Measurements from ENCODE around the gene NKAIN4. TPM values are rescaled to one million over a fixed set of nuclear protein-coding genes. Genes with fewer than 3 reads are reported as not detected.

The NKAIN4 gene
- total RNA-seq, 4 donors from 2014 or later: not detected

GRCh38 chr20:63257629-63258028, 3.4 kb upstream of the NKAIN4 start:
- intact Hi-C loops (cut with DNase I; ENCODE audit: low total_unique reads) (no loop called here), in situ Hi-C loops (cut with MboI; ENCODE audit: low sequenced_read_pairs in 4 of 4) (no loop called here)
- H3K4me1 ChIP-seq: no peaks in the 10 kb centered on the region
- TF ChIP-seq CTCF (IDR thresholded peaks at IDR 0.05 in 4 of 5, conservative IDR thresholded peaks at IDR 0.05 in 1 of 5) (no peak), POLR2A (IDR thresholded peaks at IDR 0.05) (no peak)
- ATAC-seq (no peak), DNase-seq (no peak)
- no peaks in the 10 kb centered on the region for H3K9me3 ChIP-seq
- no peak overlapping the region for H3K27ac ChIP-seq
- H3K4me3 ChIP-seq: no peak overlapping the region
- H3K36me3 ChIP-seq: no peaks in the 10 kb centered on the region
- peaks cover 33 to 50% (median 41%) of the 10 kb centered on the region in 3 donors for H3K27me3 ChIP-seq

DNA sequence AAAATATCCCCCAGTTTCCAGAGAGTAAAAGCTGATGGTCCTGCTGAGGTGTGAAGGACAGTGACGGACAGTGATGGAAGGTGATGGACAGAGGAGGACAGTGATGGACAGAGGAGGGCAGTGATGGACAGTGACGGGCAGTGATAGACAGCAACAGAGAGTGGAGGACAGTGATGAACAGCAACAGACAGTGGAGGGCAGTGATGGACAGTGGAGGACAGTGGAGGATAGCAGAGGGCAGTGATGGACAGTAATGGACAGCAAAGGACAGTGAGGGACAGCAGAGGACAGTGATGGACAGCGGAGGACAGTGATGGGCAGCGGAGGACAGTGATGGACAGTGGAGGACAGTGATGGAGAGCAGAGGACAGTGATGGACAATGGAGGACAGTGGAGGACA, 2.7 kb upstream of the NKAIN4 start:
- Histone ChIP-seq H3K27me3 (peaks cover 33 to 56% (median 45%) of the 10 kb centered on the region in 3 donors), H3K27ac (no peak overlapping the region)

DNA sequence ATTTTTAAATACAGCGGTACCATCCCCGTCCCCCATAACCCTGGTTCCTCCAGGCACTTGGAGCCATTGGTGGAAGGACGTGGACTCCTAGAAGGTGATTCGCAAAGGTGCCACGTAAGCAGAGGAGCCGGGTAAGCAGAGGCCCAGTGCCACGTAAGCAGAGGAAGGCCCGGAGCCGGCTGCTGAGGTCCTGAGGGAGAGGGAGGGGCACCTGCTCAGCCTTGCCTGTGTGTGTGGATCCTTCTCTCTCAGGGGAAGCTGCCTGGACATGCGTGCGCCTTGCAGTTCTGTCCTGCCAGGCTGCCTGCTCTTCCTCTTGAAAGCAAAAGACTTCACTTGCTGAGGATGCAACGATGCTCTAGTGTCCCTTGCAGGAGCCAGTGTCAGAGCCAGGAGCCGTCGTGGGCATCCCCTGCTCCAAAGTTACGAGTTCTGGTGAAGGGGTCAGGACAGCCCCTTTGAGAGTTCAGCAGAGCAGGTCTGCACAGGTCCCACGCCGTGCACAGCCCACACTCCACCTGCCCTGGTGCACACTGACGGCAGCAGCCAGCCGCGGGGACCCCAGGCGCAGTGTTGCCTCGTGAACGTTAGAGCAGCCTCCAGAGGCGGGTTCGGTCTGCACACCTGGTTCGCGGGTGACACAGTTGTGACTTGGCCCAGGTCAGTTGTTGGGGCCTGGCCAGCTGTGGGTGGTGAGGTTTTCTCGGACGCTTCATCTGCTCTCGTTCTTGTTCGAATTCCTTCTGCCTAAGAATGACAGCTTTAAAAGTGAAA, 1.9 kb upstream of the NKAIN4 start:
- H3K27me3 ChIP-seq: peaks cover 33 to 59% (median 40%) of the 10 kb centered on the region in 3 donors
- H3K9me3 ChIP-seq: no peaks in the 10 kb centered on the region
- DNase-seq: no peak
- intact Hi-C loops (cut with DNase I; ENCODE audit: low total_unique reads) (no loop called here), in situ Hi-C loops (cut with MboI; ENCODE audit: low sequenced_read_pairs in 4 of 4) (no loop called here)
- no peak for TF ChIP-seq POLR2A (IDR thresholded peaks at IDR 0.05)
- TF ChIP-seq CTCF (IDR thresholded peaks at IDR 0.05 in 4 of 5, conservative IDR thresholded peaks at IDR 0.05 in 1 of 5): no peak
- no peak overlapping the region for H3K27ac ChIP-seq
- no peak overlapping the region for H3K4me3 ChIP-seq
- H3K36me3 ChIP-seq: no peaks in the 10 kb centered on the region
- no peak for ATAC-seq
- H3K4me1 ChIP-seq: no peaks in the 10 kb centered on the region

More for the DNA sequence above, 2.7 kb upstream of the NKAIN4 start:
- Histone ChIP-seq H3K4me3 (no peak overlapping the region), H3K9me3 (no peaks in the 10 kb centered on the region), H3K36me3 (no peaks in the 10 kb centered on the region), H3K4me1 (no peaks in the 10 kb centered on the region)
- intact Hi-C loops (cut with DNase I; ENCODE audit: low total_unique reads): no loop called here
- in situ Hi-C loops (cut with MboI; ENCODE audit: low sequenced_read_pairs in 4 of 4): no loop called here
- ATAC-seq (no peak), DNase-seq (no peak)
- TF ChIP-seq POLR2A (IDR thresholded peaks at IDR 0.05) (no peak), CTCF (IDR thresholded peaks at IDR 0.05 in 4 of 5, conservative IDR thresholded peaks at IDR 0.05 in 1 of 5) (no peak)

GRCh38 chr20:63254606-63255384, 532 bp upstream of the NKAIN4 start:
- in situ Hi-C loops (cut with MboI; ENCODE audit: low sequenced_read_pairs in 4 of 4) (no loop called here), intact Hi-C loops (cut with DNase I; ENCODE audit: low total_unique reads) (no loop called here)
- TF ChIP-seq CTCF (IDR thresholded peaks at IDR 0.05 in 4 of 5, conservative IDR thresholded peaks at IDR 0.05 in 1 of 5): no peak
- TF ChIP-seq POLR2A (IDR thresholded peaks at IDR 0.05): no peak
- no peak overlapping the region for H3K27ac ChIP-seq
- no peak for ATAC-seq
- H3K9me3 ChIP-seq: no peaks in the 10 kb centered on the region
- H3K36me3 ChIP-seq: no peaks in the 10 kb centered on the region
- peaks cover 32 to 57% (median 41%) of the 10 kb centered on the region in 3 donors for H3K27me3 ChIP-seq
- DNase-seq: no peak
- no peak overlapping the region for H3K4me3 ChIP-seq
- H3K4me1 ChIP-seq: no peaks in the 10 kb centered on the region

Data from gastrocnemius medialis (tissue), 4 donors.